CD4-positive, alpha-beta T cell treated with Interleukin-15 for 4 hours (primary cell): ENCODE measurements around the gene MYCT1.

Experiments
- DNase-seq: peaks from one replicate; pipeline ENCODE4 v3.0.0-alpha.2; 2020; ENCODE audit warnings: low spot score

MYCT1 gene

DNA sequence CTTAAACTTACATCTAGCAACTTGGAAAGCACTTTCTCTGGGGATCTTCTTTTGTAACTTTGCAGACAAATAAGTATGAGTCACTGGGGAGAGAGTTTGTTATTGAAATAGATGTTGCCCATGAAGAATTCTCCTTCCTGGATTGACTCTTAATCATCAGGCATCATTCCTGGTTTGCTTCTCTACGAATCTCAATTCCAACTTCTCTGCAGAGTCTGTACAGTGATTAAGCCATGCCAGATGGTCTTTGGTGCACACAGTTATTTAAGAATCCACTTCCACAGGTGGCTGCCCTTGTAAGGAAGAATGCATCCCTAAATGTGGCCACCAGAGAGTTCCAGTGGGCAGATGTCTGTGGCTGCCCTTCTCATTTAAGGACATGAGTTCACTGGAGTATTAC is 25.7 kb downstream of the MYCT1 start:
- no peak for DNase-seq

DNA sequence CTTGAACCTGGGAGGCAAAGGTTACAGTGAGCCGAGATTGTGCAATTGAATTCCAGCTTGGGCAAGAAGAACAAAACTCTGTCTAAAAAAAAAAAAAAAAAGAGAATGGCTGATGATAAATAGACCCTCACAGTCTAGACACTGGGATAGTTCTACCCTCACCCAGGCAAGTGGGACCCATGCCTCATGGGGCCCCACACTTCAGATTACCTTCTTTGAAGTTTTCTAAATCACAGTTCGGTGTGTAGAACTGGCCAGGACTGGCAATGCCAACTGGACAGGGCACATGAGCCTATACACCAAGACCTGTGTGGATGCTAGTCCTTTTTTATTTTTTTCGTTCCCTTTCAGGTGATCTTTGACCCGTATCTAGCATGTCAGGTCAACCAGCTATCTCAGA is 28.6 kb downstream of the MYCT1 start:
- no peak for DNase-seq

DNA sequence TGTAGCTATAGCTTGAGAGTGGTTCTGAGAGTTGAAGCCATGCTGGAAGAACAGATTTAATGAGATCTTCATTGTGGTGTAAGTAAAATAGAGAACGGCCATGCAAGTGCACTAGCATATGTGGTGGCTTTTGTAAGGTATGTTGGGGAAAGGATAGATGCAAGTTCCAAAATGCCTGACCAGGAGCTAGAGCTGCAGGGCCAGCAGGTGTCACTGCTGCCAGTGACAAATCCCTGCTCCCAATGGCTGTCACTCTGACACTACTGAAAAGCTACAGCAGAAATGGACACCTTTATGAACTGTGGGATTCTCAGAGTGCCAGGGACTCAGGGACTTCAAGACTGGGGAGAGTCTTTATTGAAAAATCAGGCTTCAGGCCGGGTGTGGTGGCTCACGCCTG is 29.8 kb downstream of the MYCT1 start:
- DNase-seq = no peak

DNA sequence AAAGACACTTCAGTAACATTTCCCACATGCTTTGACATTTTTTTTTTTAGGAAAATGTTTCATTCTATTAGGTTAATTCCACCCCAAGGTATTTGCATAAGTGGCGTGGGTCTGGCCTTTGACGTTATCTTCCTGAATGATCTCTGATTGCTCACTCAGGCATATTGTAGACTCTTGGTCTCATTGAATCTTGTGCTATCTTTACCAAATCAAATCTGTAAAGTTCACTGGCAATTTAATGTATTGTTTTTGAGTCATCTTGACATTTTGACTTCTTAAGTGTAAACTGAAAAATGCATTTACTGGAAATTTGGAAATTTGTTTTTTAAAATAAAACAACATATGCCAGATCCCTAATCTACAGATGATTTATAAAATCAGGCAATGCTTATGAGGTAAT is 36.9 kb downstream of the MYCT1 start:
- no peak for DNase-seq

DNA sequence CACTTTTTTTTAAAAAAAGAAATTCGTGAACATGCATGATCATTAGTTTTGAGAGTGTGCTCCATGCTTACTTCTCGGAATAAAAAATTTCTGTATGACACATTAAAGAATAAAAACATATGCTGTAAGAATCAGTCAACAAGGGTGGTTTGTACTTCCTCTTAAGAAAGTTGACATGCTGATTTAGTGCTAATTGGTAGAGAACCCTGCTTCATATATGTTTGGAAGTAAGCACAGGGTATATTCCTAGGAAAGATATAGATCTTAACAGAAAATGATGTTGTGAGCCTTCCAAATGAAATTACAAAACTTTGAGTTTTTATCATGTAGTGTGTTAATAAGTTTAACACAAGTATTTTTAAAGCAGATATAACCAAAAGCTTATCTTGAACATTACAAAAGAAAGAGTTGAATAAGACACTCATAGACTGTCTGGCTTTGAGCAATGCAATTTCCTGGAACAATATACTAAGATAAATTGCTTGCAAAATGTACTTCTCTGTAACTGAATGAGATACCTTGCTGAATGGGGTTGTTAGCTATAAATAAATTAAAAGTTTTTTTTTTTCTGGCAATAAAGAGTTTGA is 39.1 kb downstream of the MYCT1 start:
- DNase-seq = no peak

DNA sequence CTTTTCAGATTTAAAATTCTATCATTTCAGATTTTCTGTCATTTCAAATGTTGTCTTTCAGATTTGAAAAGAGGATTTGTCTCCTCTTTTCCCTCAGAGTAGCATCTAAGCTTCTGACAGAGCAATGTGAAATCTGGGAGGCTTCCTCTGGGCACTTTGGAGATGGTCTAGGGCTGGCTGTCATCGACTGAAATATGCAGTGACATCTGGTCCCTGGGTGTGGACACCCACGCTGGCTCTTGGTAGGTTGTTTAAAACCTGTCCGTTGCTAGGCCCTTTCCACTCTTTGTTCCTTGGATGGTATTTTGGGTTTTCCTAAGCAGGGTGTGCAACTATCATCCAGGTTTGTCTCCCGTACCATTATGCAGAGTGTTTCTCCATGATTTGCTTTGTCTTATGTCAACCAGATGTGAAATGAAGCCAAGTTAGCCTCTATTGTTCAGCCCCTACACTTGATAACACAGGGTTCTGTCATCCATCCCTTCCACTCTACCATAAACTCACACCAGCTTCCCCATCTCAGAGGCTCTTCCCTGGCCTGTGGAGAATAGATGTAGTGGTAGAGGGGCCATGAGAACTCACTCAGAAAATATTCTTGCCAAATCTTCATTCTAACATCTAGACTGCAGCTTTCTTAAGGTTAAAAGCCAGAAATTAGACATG is 47.9 kb downstream of the MYCT1 start:
- DNase-seq = no peak

DNA sequence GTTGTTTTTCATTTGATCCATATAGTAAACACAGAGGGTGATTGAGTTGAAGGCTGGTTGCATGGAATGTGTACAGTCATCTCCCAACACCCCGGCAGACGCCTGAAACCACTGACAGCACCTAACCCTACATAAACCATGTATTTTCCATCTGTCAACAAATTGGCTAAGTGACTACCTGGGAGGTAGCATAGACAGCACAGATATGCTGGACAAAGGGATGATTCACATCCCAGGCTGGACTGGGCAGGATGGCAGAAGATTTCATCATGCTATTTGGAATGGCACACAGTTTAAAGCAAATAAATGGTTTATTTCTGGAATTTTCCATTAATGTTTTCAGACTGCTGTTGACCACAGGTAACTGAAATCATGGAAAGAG is 48.5 kb downstream of the MYCT1 start:
- no peak for DNase-seq

DNA sequence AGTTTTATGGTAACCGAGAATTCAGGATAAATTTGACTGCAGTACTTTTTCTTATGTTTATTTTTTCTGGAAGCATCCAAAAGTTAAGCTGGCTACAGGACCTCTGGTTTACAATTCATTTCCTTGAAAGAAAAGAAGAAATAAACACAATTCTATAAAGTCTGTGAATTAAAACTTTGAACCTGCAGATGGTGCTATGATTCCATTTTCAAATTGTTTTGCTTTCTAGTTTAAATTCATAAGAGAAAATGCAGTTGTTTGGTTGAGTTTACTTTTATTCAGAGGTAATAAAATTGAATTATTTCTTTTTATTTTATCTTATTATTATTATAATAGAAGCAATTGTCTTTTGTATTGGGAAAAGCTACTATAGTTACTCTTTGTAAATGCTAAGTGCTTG is 51.1 kb downstream of the MYCT1 start:
- no peak for DNase-seq

DNA sequence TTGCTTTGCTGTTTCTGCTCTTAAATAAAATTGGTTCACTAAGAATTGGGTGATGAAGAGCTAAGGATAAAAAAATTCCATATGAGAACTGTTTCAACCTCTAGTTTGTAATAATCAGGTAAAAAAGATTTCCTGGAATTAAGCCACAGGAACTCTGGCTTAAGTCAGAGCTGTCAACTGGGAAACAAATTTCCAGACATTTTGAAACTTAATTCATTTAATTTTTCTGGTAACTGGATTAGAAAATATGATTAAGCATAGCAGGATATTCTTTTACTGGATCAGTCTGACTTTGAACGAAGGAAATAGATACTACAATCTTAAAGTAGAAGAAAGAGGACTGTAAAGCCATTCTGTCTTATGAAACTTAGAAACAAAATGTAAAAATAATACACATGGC is 51.6 kb downstream of the MYCT1 start:
- DNase-seq = no peak

DNA sequence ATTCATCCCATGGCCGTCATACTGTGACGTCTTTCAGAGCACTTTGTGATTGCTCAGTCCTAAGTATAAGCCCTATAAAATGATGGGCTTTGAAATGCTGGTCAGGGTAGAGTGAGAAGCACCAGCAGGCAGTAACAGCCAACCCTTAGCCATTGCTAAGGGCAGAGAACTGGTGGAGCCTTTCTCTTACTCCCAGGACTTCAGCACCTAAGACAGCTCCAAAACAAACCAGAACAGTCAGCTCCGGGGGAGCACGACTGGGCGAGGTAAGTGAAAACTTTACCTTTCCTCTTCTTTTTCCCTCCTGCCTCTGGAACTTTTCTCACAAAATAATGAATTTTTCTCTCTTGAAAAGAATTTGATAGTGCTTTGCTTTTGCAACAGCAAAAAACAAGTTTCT is 53.0 kb downstream of the MYCT1 start, which contains the start of gene VIP:
Gene VIP, plus strand, starts transcription at position 104 of the 400 bp plus-strand sequence. CDS start 1,381 bp downstream, outside the sequence.
- DNase-seq = no peak

DNA sequence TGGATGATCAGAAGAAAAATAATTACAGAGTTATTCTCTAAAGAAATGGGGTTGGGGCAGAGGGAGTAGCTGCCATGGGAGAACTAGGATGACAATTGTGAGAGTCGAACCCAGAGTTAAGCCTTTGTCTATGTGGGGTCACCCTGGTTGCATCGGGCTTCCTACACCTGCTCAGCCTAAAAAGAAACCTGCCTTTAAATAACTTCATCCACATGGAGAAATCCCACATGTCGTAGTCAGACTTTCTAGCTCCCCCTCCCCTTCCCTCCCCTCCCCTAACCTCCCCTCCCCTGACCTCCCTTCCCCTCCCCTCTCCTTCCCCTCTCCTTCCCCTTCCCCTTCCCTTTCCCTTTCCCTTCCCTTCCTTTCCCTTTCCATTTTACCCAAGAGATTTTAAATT is 67.6 kb downstream of the MYCT1 start:
- no peak for DNase-seq

DNA sequence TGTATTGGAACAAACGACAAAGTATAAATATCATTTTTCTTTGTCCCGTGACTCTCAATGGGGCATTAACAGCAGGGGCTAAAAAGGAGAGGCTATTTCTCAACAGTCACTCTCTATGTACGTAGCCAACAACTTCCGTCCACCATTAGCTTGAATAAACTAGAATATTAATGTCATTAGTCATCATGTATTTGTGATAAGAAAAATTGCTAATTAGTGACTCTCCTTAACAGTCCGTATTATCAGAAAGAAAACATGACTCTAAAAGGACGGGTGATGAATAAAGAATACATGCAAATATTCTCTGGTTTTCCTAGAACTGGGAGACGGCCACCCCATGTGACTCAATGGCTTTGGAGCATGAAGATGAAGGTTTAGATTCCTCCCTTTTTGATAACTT is 71.5 kb downstream of the MYCT1 start:
- DNase-seq = no peak

DNA sequence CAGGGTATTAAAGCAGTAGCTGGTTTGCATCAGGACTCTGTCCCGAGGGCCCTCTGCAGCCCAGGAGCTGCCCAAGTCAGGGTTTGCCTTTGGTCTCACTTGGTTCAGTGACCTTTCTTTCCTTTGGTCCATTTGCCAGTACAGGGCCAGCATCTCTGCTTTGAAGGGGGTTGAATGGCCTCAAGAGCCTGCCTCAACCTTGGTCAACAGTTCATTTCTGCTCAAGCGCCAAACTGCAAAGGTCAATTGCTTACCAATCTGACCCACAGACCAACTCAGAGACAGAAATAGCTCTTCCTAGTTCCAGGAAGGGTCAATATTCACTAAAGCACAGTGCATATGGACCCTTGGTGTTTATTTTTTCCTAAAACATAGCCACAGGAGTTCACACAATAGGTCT is 72.3 kb downstream of the MYCT1 start:
- no peak for DNase-seq

DNA sequence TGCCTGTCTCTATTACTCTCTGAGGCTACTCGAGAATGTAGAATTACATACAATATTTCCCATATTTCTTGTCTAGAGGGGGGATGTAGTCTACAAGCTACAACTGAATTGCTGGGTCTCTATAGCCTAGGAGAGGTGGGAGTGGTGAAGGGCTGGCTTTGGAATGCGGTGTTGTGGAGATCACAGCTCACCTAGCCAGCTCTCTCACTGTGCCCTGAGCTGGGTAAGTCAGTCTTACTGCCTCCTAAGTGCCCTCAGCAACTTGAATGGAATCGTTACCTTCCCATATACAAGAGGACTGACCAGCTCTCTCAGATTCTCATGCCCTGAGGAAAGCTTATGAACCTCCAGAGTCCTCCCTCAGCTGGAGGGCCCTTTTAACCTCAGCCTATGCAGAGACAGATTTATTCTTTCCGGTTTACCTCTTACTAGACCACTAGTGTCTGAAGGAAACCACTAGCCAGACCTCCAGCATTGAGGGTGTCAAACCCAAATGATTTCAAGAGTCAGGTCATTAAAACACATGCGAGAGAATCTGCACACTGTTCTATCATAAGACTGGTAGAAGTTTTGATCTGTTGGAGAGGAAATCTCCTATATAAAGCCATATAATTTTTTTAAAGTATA is 73.5 kb downstream of the MYCT1 start:
- no peak for DNase-seq
